Measurements from ENCODE around the gene ERAL1. TPM values are rescaled to one million over a fixed set of nuclear protein-coding genes. Genes with fewer than 3 reads are reported as not detected.

The ERAL1 gene
- polyA plus RNA-seq (2012; ENCODE audit: insufficient read depth, insufficient read length, low read depth) = 47.0 TPM

- no peak for TF ChIP-seq CTCF (IDR thresholded peaks at IDR 0.05; ENCODE audit: low read depth, low read length)
- Histone ChIP-seq H3K27me3 (no peaks in the 10 kb centered on the region), H3K9me3 (no peaks in the 10 kb centered on the region), H3K36me3 (no peaks in the 10 kb centered on the region; the same call in 1 of the 2 replicates), H3K4me1 (no peaks in the 10 kb centered on the region), H3K4me3 (ENCODE audit: low read depth, low read length) (peak within 1 kb of the TSS; percentile 84)
- peak; percentile 77 for DNase-seq
Measured at GRCh38 chr17:28854457-28855335, at the start of gene ERAL1. Gene ERAL1, plus strand, starts transcription at chr17:28855016. Its CDS starts 19 bp downstream, at chr17:28855035.

GRCh38 chr17:28807925-28808634 lies 46.7 kb upstream of the ERAL1 start:
- H3K4me3 ChIP-seq (ENCODE audit: low read depth, low read length) = no peak overlapping the region
- no peaks in the 10 kb centered on the region for H3K9me3 ChIP-seq
- no peak for TF ChIP-seq CTCF (IDR thresholded peaks at IDR 0.05; ENCODE audit: low read depth, low read length)
- H3K36me3 ChIP-seq = no peaks in the 10 kb centered on the region
- no peaks in the 10 kb centered on the region for H3K4me1 ChIP-seq
- no peak for DNase-seq
- H3K27me3 ChIP-seq = no peaks in the 10 kb centered on the region

- no peaks in the 10 kb centered on the region for H3K9me3 ChIP-seq
- H3K4me3 ChIP-seq (ENCODE audit: low read depth, low read length) = no peak overlapping the region
- H3K4me1 ChIP-seq = no peaks in the 10 kb centered on the region
- no peak for TF ChIP-seq CTCF (IDR thresholded peaks at IDR 0.05; ENCODE audit: low read depth, low read length)
- no peak for DNase-seq
- H3K36me3 ChIP-seq = no peaks in the 10 kb centered on the region
- H3K27me3 ChIP-seq = no peaks in the 10 kb centered on the region
Measured at GRCh38 chr17:28810437-28810836, 44.4 kb upstream of the ERAL1 start.

- H3K4me3 ChIP-seq (ENCODE audit: low read depth, low read length) = peak overlapping the region; percentile 81
- H3K4me1 ChIP-seq = no peaks in the 10 kb centered on the region
- H3K27me3 ChIP-seq = no peaks in the 10 kb centered on the region
- DNase-seq = no peak
- TF ChIP-seq CTCF (IDR thresholded peaks at IDR 0.05; ENCODE audit: low read depth, low read length) = no peak
- no peaks in the 10 kb centered on the region for H3K36me3 ChIP-seq
- no peaks in the 10 kb centered on the region for H3K9me3 ChIP-seq
Measured at GRCh38 chr17:28811651-28812090, 43.1 kb upstream of the ERAL1 start.

- H3K27me3 ChIP-seq = no peaks in the 10 kb centered on the region
- H3K36me3 ChIP-seq = no peaks in the 10 kb centered on the region
- H3K4me1 ChIP-seq = no peaks in the 10 kb centered on the region
- no peaks in the 10 kb centered on the region for H3K9me3 ChIP-seq
- TF ChIP-seq CTCF (IDR thresholded peaks at IDR 0.05; ENCODE audit: low read depth, low read length) = no peak
- H3K4me3 ChIP-seq (ENCODE audit: low read depth, low read length) = peak overlapping the region; percentile 81
- peak; percentile 97 for DNase-seq
Measured at GRCh38 chr17:28812091-28812747, 42.6 kb upstream of the ERAL1 start.

All from BE2C (cell line).